Endodermal cell (in vitro differentiated cells): ENCODE results near the gene MRAP. TPM values are rescaled to one million over a fixed set of nuclear protein-coding genes. Genes with fewer than 3 reads are reported as not detected.

Experiments used
- DNase-seq: peaks from one replicate; pipeline ENCODE4 v3.0.0-alpha.2; 2017
- H3K27ac ChIP-seq: 2 replicates; pipeline ENCODE4 v1.5.1; 2013; ENCODE audit warnings: mild to moderate bottlenecking, low read depth, low read length, moderate library complexity
- H3K27me3 ChIP-seq: 2 replicates; pipeline ENCODE4 v1.6.1; 2013; ENCODE audit warnings: mild to moderate bottlenecking, low read length, moderate library complexity; ENCODE audit not compliant: insufficient read depth, control insufficient read depth, poor library complexity, severe bottlenecking
- H3K36me3 ChIP-seq: 2 replicates; pipeline ENCODE4 v1.7.0; 2013; ENCODE audit warnings: mild to moderate bottlenecking, low read length, moderate library complexity; ENCODE audit not compliant: control insufficient read depth, insufficient read depth
- H3K4me1 ChIP-seq: one replicate; pipeline ENCODE4 v1.7.0; 2013; ENCODE audit warnings: low read length; ENCODE audit not compliant: control insufficient read depth, insufficient read depth
- H3K4me3 ChIP-seq: 2 replicates; pipeline ENCODE4 v1.5.1; 2013; ENCODE audit warnings: mild to moderate bottlenecking, low read length, moderate library complexity
- H3K9ac ChIP-seq: 2 replicates; pipeline ENCODE4 v1.6.1; 2013; ENCODE audit warnings: mild to moderate bottlenecking, low read length, moderate library complexity; ENCODE audit not compliant: poor library complexity, severe bottlenecking; ENCODE audit errors: extremely low read depth
- H3K9me3 ChIP-seq: 2 replicates; pipeline ENCODE4 v1.6.1; 2013; ENCODE audit warnings: mild to moderate bottlenecking, low read length, moderate library complexity; ENCODE audit not compliant: control insufficient read depth
- H3K27ac Mint-ChIP-seq: 2 replicates; pipeline ENCODE4 v1.8.0; 2020; ENCODE audit warnings: mixed read lengths
- H3K27me3 Mint-ChIP-seq: 2 replicates; pipeline ENCODE4 v1.8.0; 2021; ENCODE audit warnings: mild to moderate bottlenecking, mixed read lengths; ENCODE audit not compliant: insufficient read depth
- H3K36me3 Mint-ChIP-seq: 2 replicates; pipeline ENCODE4 v1.8.0; 2020; ENCODE audit warnings: low read depth, mixed read lengths
- H3K4me1 Mint-ChIP-seq: 2 replicates; pipeline ENCODE4 v1.8.0; 2020; ENCODE audit warnings: mixed read lengths
- H3K4me3 Mint-ChIP-seq: 2 replicates; pipeline ENCODE4 v1.8.0; 2020; ENCODE audit warnings: mild to moderate bottlenecking, moderate library complexity, mixed read lengths
- H3K9me3 Mint-ChIP-seq: 2 replicates; pipeline ENCODE4 v1.8.0; 2020; ENCODE audit warnings: mild to moderate bottlenecking, mixed read lengths
- CTCF ChIP-seq: fragments of 200-600 bp; sonication (generic); conservative IDR thresholded peaks from 2 replicates; pipeline ENCODE4 v1.5.0; 2021; ENCODE audit warnings: antibody characterized with exemption, mild to moderate bottlenecking
- WGBS, 2 experiments: methylation state at CpG; one replicate each; pipeline versions ENCODE4 v1.1.5 to v1.1.7; 2013; ENCODE audit warnings: missing lambda C conversion rate in 2 of 2, mixed read lengths in 1 of 2; ENCODE audit not compliant: insufficient coverage in 1 of 2, insufficient read length in 1 of 2; 5-methylcytosine and 5-hydroxymethylcytosine counted together
- total RNA-seq, 2 donors: library from RNA; stranded (reverse); fragmentation: NEBNext Ultra II Directional in 1 of 2; extraction: Animal tissue kit (Norgen Biotek cat#: 25700) in 1 of 2; gene quantifications; 2 replicates in 1 of 2; 3 replicates in 1 of 2; pipeline ENCODE4 v1.2.1, GENCODE V29; 2021

MRAP gene
- total RNA-seq, 2 donors from 2014 or later = not detected

- no peak overlapping the region for H3K27ac ChIP-seq
- H3K27ac Mint-ChIP-seq = no peak overlapping the region
These were observed 22.8 kb downstream of the MRAP start for GRCh38 chr21:32321480-32321879.

GRCh38 chr21:32322103-32322502, 23.4 kb downstream of the MRAP start:
- Mint-ChIP-seq H3K27ac (no peak overlapping the region), H3K4me1 (peaks cover 13% of the 10 kb centered on the region), H3K4me3 (no peak overlapping the region), H3K36me3 (peaks cover 87% of the 10 kb centered on the region), H3K9me3 (no peaks in the 10 kb centered on the region), H3K27me3 (no peaks in the 10 kb centered on the region)
- WGBS, 2 experiments = 97 to 98% methylated on average over 11 of the region's 12 CpGs
- no peaks in the 10 kb centered on the region for H3K27me3 ChIP-seq
- no peak overlapping the region for H3K27ac ChIP-seq
- H3K9ac ChIP-seq = no peak overlapping the region
- no peak overlapping the region for H3K4me3 ChIP-seq
- H3K4me1 ChIP-seq = peaks cover 11% of the 10 kb centered on the region
- peaks cover 82% of the 10 kb centered on the region for H3K36me3 ChIP-seq
- DNase-seq = no peak
- no peaks in the 10 kb centered on the region for H3K9me3 ChIP-seq
- no peak for TF ChIP-seq CTCF

More at GRCh38 chr21:32321480-32321879, 22.8 kb downstream of the MRAP start:
- peaks cover 83% of the 10 kb centered on the region for H3K36me3 Mint-ChIP-seq
- H3K9me3 Mint-ChIP-seq = no peaks in the 10 kb centered on the region
- H3K4me1 Mint-ChIP-seq = peaks cover 13% of the 10 kb centered on the region
- H3K9ac ChIP-seq = no peak overlapping the region
- no peak overlapping the region for H3K4me3 ChIP-seq
- 96 to 99% methylated on average over 11 to 13 of the region's 13 CpGs for WGBS, 2 experiments
- no peak overlapping the region for H3K4me3 Mint-ChIP-seq
- no peaks in the 10 kb centered on the region for H3K27me3 ChIP-seq
- no peak for TF ChIP-seq CTCF
- no peaks in the 10 kb centered on the region for H3K27me3 Mint-ChIP-seq
- H3K36me3 ChIP-seq = peaks cover 83% of the 10 kb centered on the region
- H3K4me1 ChIP-seq = peaks cover 11% of the 10 kb centered on the region
- peak; percentile 17 for DNase-seq
- H3K9me3 ChIP-seq = no peaks in the 10 kb centered on the region

GRCh38 chr21:32322676-32323075, 24.0 kb downstream of the MRAP start:
- H3K27me3 ChIP-seq = no peaks in the 10 kb centered on the region
- Mint-ChIP-seq H3K4me3 (no peak overlapping the region), H3K4me1 (peaks cover 13% of the 10 kb centered on the region), H3K36me3 (peaks cover 88% of the 10 kb centered on the region), H3K27me3 (no peaks in the 10 kb centered on the region), H3K9me3 (no peaks in the 10 kb centered on the region), H3K27ac (no peak overlapping the region)
- no peak overlapping the region for H3K27ac ChIP-seq
- 84 to 90% methylated on average over 3 to 10 of the region's 10 CpGs for WGBS, 2 experiments
- peaks cover 2% of the 10 kb centered on the region for H3K9me3 ChIP-seq
- peaks cover 82% of the 10 kb centered on the region for H3K36me3 ChIP-seq
- peak; percentile 26 for DNase-seq
- H3K4me1 ChIP-seq = peaks cover 11% of the 10 kb centered on the region
- no peak for TF ChIP-seq CTCF
- H3K4me3 ChIP-seq = no peak overlapping the region
- no peak overlapping the region for H3K9ac ChIP-seq
